GM18508 (cell line): ENCODE results near the gene SS18.

Source experiments
- ATAC-seq: cut with Tn5 transposase; IDR thresholded peaks from one replicate; pipeline ENCODE4 v1.9.1; 2021; ENCODE audit warnings: moderate number of reproducible peaks; ENCODE audit not compliant: insufficient read depth, unreplicated experiment

The SS18 gene

DNA sequence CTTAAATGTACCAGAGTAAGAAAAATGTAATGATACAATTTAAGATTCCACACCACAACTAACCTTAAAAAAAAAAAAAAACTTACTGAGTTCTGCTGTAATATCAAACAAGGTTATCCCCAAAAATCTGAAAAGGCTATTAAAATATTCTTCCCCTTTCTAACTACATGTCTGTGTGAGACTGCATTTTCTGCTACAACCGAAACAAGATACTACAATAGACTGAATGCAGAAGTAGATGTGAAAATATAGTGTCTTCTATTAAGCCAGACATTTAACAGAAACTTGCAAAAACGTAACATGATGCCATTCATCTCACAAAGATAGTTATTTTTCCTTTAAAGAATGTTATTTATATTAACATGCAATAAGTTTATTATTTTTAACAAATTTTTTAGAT, 16.2 kb downstream of the SS18 start:
- no peak for ATAC-seq

DNA sequence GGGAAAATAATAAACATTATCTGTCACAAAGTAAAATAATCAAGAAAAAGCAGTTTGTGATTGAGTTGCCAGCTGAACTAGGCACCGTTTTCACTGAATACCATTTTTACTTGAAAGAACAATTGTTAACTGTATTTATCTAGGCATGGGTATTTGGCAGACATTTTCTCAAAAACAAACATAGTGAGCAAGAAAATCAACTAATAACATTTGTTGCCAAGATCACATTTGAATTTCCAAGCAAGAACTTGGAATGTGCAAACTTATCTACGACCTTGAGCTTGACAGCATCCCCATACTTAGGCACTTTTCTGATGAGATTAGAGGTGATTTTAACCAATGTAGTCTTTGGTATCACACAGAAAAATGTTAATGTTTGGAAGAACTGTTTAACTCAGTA, 16.7 kb downstream of the SS18 start:
- ATAC-seq = no peak

DNA sequence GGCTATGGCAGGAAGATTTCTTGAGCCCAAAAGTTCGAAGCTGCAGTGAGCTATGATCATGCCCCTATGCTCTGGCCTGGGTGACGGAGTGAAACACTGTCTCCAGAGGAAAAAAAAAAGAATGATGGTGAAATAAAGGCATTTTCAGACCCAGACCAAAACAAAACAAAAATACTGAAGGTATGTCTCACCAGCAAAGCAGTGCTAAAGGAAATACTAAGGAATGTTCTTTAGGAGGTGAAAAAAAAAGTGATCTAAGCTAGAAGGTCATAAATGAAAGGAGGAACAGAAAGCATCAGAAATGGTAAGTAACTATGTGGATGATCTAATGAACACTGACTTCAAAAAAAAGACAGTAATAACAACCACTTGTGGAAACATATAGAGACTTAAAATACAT, 18.7 kb downstream of the SS18 start:
- no peak for ATAC-seq

DNA sequence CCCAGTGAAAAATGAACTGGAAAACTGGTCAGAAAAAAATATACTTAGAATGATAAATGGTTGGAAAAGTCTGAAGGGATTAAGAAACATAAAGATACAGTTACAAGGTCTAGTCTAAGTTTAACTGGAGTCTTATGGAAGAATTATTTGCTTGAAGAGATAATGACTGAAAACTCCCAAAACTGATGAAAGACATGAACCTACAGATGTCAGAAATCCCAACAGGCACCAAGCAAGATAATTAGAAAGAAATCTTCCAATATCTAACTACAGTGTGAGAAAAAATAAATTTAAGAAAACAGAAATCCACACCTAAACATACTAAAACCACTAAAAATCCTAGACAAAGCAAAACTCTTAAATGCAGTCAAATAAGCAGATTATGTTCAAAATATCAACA, 19.4 kb downstream of the SS18 start:
- ATAC-seq = no peak

DNA sequence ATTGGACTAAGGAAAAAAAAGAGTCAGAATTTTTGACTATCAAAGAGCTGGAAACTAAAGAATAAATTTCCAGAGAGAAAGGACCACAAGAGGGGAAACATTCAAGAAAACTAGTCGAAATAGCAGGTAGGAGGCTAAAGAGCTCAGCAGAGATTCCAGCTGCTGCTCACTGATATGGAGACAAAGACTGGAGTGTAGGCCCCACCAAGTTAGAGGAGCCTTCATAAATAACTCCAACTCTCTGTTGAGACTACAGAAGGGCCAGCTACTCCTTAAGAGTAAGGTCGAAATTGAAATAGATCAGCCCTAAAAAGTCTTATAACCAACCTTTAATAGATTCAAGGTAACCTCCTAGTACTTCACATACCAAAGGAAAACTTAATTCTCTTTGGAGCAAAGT, 31.1 kb downstream of the SS18 start:
- ATAC-seq = no peak

DNA sequence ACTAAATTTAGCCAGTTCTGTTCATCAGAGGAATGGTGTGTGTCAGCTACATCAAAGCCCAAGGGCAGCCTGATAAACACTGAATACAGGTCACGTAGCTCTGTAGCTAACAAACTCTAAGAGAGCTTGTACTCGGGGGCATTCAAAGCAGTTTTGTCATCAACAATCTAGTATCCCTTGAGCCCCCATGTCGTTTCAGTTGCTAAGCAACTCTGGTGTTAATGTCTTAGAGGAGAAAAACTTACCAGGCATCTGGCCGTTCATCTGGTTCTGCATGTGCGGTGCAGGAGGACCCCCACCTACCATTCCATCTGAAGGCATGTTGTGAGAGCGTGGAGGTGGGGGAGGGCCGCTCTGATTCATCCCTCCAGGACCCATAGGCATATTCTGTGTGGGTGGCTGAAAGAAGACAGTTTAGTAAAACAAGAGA, 33.1 kb downstream of the SS18 start:
- no peak for ATAC-seq

DNA sequence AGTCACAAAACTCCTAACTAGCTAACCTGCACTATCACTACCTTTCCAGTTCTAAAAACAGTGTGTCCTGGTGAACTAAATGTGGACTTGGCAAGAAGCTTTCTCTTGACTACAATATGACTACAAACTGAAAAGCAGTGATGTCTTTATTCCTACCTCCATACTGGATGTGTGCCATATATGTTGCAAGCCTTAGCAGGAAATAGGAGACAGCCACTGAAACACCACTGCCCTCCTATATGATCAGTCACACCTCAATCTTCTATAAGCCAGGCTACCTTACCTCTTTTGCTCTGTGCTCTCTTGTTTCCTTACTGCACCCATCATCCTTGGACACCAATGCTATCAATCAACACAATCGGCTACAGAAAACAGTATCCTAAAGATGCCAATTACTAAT, 34.1 kb downstream of the SS18 start:
- no peak for ATAC-seq

DNA sequence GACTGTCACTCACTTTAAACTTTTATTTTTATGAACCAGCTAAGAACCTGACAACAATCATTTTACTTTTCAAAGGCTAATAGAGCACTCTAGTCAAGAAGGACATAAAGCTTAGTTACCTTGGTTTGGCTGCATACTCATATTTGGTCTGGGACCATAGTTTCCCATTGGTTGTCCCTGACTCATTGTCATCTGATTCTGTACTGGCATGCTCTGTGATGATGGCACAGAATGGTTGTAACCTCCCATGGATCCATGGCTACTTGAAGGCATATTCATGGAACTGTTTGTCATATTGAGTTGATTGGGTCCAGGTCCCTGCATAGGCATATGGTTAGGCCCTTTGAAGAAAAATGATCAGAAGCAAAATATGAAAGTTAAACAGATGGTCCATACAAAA, 37.9 kb downstream of the SS18 start:
- ATAC-seq = no peak

DNA sequence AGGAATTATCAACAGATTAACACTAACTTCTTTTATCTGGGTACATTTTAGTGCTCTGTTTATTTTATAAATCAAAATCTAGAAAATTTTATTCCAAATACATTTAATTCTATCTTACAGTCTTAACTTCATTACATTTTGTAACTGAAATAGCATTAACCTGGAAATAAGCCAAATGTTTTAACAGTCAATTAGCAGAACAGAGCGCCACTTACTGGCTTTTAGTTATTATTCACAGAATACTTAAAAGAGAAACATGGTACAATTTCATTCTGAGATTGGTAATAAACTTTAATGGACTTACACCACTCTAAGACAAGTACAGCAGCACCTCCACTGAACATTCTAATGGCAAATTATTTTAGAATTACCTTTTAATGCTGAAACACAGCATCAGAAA, 38.6 kb downstream of the SS18 start:
- no peak for ATAC-seq

DNA sequence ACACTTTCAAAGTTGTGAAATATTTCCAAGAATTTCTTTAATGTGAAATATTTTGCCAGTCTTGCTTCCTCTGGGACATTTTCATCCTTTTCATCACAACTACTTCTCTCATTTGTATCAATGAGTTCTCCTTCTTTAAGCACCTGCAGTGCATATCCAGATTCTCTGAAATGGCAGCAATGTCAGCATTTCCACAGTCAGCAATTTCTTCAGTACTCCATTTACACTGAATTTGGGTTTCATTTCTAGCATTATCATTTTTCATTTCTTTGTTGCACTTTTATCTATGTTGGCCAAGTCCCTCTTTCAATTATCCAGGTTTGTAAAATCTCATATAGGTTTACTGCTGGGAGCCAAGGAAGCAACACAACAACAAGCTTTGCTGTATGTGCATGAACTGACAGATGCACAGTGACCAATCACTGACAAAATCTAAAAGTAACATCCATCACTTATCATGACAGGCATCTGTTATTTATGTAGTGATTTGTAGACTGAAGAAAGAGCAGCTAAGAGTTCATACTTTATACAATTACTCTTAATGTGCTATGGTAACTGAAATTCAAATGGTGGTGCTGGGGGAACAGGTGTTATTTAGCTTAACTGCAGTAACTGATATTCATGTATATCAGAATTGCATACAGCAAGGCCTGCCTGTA, 43.9 kb downstream of the SS18 start:
- no peak for ATAC-seq

DNA sequence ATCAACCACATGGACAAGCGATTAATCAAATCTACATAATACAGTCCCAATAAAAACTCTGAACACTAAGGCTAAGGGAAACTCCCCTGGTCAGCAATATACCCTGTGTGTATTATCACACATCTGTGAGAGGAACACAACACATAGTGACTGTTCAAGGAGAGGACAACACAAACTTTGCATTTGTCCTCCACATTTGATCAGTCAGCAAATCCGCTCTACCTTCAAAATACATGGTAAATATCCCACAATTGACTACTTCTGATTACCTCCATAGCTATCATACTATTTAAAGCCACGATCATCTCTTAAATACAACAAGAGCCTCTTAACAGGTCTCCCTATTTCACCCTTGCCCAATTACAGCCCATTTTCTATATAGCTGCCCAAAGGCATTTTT, 45.6 kb downstream of the SS18 start:
- ATAC-seq = no peak

DNA sequence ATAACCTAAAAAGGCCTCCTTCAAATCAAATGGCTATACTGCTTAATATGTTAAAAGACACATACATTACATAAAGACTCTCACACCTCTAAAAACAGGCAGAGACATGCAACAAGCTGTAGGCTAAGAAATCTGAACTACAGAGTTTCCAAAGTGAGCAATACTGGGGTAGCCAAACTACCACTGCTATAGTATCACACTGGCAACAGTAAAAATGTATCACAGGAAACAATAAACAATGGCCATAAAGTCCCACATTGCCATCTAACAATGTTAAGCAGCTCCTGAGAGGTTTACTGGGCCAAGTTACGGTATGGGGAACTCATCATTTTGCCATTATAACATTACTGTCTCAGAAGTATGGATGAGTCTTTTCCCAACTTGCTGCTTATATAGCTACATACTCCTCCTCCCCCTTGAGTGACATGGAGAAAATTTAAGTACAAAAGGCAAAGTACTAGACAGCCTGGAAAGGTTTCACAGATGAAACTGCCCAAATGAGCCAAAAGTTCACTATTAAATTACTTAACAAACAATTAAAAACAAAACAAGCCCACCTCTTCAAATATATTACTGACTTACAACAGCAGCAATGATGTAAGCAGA, 50.3 kb downstream of the SS18 start:
- no peak for ATAC-seq

DNA sequence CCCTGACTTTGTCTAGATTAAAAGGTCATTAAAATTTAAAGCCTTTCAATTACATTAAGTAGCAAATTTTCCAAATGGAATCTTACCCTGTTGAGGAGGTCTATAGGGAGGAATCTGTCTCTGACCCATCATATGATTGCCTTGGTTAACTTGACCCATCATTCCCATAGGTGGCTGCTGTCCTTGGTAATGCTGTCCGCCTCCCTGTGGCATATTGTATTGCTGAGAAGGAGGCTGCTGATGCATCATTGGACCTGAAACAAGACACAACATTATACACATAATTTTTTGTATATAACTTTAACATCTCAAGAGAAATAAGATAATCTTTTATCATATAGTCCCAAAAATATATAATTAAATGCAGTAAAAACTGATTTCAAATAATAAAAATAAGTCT, 51.2 kb downstream of the SS18 start:
- ATAC-seq = no peak

DNA sequence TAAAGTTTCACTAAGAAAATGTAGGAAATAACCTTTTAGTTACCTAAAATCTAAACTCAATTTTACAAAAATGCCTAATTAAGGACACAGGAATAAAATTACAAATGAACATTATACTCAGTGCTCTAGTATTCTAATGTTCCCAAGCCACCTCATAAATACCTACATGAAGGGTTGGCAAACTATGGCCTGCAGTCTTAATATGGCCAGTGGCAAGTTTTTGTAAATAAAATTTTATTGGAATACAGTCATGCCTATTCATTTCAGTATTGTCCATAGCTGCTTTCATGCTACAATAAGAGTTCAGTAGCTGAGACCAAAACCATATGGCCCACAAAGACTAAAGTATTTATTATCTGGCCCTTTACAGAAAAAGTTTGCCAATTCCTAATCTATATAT, 53.8 kb downstream of the SS18 start:
- ATAC-seq = no peak

DNA sequence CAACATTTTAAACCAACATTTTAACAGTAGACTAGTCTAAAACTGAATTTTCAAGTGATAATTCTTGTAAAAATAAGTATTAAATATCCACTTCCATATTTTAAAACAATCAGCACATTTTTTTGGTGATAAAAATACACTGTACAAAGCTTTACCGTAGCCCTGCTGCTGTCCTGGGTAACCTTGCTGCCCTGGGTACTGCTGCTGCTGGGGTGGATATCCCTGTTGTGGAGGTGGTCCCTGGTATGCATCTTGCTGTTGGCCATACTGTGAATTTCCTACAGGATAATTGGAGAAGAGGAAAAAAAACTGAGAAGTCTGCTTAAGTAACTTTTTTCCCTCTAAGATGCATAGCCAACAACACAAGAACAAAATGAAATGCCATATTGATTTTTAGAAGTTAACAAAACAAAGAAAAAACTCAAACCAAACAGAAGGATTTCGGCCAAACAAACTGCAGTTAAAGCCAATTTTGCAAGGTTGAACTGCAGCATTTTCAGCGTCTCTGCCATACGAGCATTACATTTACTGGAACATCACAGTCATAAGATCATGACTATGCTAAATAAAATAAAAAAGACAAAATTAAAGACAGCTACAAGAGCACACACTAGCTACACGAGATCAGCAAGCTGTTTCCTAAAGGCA, 55.4 kb downstream of the SS18 start:
- no peak for ATAC-seq

DNA sequence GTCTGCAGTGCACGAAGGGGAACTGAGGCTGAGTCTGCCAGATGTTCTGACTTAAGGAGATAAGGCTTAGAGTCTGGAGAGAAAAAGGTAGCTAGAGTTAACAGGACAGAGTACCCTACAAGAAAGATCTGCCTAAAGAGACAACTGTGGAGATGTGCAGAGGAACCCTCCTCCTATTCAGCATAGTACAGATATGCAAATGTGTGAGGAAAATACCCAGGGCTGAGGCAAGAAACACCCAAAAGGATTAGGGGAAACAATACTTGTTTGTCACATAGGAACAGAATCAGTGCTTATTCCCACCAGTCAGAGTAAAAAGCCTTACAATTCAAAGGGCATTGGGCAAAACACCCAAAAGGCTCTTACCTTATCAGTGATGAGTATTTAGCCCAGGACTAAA, 67.8 kb downstream of the SS18 start:
- ATAC-seq = no peak

DNA sequence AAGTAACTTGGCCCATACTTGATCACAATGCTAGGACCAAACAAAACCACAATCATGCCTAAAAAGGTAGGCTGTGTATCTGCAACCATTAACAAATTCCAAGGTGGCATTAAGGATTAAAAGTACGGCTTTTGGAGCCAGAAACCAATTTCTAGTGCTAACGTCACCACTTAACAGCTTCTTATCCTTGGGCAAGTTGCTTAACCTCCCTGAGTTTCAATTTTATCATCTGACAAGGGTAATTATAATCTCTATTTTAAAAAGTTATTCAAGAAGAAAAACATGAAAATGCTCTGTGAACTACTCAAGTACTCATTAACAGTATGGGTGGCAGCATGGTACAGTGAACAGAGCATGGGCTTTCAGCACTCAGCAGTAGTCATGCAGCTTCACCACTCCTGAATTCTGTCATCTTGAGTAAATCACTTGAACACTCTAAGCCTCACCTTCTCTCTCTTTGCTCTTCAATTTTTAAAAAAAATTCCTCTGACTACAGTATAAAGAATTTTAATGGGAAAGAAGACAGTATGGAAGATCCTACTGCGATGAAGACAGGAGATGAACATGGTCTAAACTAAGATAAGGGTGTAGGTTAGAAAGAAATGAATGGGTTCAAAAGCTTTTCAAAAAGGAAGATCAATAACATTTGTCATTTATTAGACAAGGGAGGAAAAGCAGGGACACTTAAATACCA, 69.2 kb downstream of the SS18 start:
- ATAC-seq = no peak

DNA sequence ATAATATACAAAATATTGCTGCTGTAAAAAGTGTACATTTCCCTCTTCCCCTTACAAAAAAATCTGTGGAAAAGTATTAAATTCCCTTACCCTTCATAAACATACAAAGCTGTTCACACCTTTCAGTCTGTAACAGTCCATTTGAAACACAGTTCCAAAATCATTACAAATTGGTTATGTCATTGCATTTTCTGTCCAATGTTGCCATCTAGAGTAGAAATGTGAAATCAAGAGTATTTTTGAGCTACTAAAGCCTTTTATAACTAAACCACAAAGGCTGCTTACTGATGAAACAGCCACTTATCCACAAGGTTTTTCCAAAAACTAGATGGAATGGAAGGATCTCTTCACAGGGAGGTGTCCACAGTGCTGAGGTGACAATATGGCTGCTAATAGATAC, 72.5 kb downstream of the SS18 start:
- no peak for ATAC-seq

DNA sequence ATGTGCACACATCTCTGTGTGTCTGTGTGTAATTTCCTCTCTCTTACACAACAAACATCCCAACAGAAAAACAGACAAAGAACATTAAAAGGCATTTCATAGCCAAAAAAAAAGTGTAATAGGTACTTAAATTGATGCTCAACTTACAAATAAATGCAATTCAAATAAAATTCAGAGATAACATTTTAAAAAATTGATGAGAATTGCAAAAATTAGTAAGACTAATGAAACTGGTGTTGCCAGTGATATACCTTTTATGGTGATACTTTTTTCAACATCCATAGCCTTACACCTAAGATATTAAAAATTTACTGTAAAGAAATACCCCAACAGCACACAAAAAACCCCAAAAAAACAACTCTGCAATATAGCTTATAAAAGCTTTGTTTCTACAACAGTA, 76.0 kb downstream of the SS18 start:
- ATAC-seq = no peak

DNA sequence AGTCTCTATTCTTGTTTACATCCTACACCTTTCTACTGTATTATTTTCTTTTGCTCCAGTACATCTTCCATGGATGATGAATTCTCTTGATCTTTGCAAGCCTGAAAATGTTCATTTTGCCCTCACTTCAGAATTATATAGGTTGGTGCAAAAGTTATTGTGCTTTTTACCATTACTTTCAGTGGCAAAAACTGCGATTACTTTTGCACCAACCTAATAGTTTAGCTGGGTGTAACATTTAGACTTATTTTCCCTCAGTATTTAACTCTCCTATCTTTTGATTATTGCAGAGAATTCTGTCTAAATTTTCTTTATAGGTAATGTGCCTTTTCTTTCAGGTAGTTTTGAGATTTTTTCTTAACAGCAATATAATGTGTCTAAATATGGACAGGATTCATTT, 81.8 kb downstream of the SS18 start:
- ATAC-seq = no peak

DNA sequence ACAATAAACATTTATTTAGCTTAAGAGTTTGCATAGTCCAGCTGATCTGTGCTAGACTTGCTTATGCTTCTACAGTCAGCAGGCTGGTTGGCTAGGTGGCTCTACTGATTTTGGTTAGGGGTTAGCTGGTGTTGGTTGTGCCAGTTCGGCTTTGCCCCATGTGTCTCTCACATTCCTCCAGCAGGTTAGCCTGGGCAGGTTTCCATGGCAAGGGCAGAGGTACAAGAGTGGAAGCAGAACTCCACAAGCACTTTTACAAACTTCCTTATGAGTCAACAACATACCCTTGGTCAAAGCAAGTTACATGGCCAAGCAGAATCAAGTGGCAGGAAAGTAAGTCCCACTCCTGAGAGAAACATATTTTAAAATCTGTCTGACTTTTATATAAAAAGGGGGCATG, 82.3 kb downstream of the SS18 start:
- ATAC-seq = no peak
